H9 (cell line): Measurements from ENCODE around the gene ACOT7. TPM values are rescaled to one million over a fixed set of nuclear protein-coding genes. Genes with fewer than 3 reads are reported as not detected.

Source experiments
- DNase-seq: peaks from one replicate; pipeline ENCODE4 v3.0.0-alpha.2; 2017
- H2AFZ ChIP-seq: one replicate; pipeline ENCODE4 v1.6.1; 2013; ENCODE audit warnings: mild to moderate bottlenecking, low read length, control low read depth, moderate library complexity
- H2AK5ac ChIP-seq: 2 replicates; pipeline ENCODE4 v1.6.1; 2013; ENCODE audit warnings: low read length, control low read depth, mixed read lengths; ENCODE audit not compliant: insufficient read length
- H2BK120ac ChIP-seq: one replicate; pipeline ENCODE4 v1.6.1; 2013; ENCODE audit warnings: low read depth, mild to moderate bottlenecking, low read length, control low read depth, inconsistent platforms; ENCODE audit not compliant: poor library complexity, severe bottlenecking
- H2BK12ac ChIP-seq: 2 replicates; pipeline ENCODE4 v1.6.1; 2013; ENCODE audit warnings: low read length, control low read depth, mixed read lengths, low read depth; ENCODE audit not compliant: insufficient read length
- H2BK15ac ChIP-seq: 2 replicates; pipeline ENCODE4 v1.6.1; 2013; ENCODE audit warnings: low read depth, low read length, control low read depth
- H2BK20ac ChIP-seq: one replicate; pipeline ENCODE4 v1.6.1; 2013; ENCODE audit warnings: low read depth, mild to moderate bottlenecking, low read length, control low read depth, inconsistent platforms; ENCODE audit not compliant: poor library complexity, severe bottlenecking
- H2BK5ac ChIP-seq: 2 replicates; pipeline ENCODE4 v1.6.1; 2013; ENCODE audit warnings: low read length, control low read depth, mixed read lengths; ENCODE audit not compliant: insufficient read length
- H3K14ac ChIP-seq: 2 replicates; pipeline ENCODE4 v1.6.1; 2013; ENCODE audit warnings: low read length, control low read depth; ENCODE audit not compliant: insufficient read depth
- H3K18ac ChIP-seq: 2 replicates; pipeline ENCODE4 v1.6.1; 2013; ENCODE audit warnings: low read depth, mild to moderate bottlenecking, mixed read lengths, low read length, control low read depth; ENCODE audit not compliant: insufficient read length
- H3K23ac ChIP-seq: 2 replicates; pipeline ENCODE4 v1.6.1; 2013; ENCODE audit warnings: low read length, control low read depth, mixed read lengths, low read depth; ENCODE audit not compliant: insufficient read length
- H3K23me2 ChIP-seq: 2 replicates; pipeline ENCODE4 v1.6.1; 2013; ENCODE audit warnings: low read depth, mild to moderate bottlenecking, mixed read lengths, low read length, control low read depth; ENCODE audit not compliant: insufficient read length, poor library complexity, severe bottlenecking
- H3K27ac ChIP-seq: 2 replicates; pipeline ENCODE4 v1.5.1; 2013; ENCODE audit warnings: low read length, control low read depth, mixed read lengths, low read depth; ENCODE audit not compliant: insufficient read length
- H3K27me3 ChIP-seq: 2 replicates; pipeline ENCODE4 v1.6.1; 2013; ENCODE audit warnings: low read length, control low read depth, inconsistent platforms; ENCODE audit not compliant: insufficient read depth
- H3K4ac ChIP-seq: 2 replicates; pipeline ENCODE4 v1.6.1; 2013; ENCODE audit warnings: low read depth, mild to moderate bottlenecking, control low read depth, inconsistent platforms, low read length, moderate library complexity
- H3K4me1 ChIP-seq: 2 replicates; pipeline ENCODE4 v1.6.1; 2013; ENCODE audit warnings: low read length, control low read depth, inconsistent platforms; ENCODE audit not compliant: insufficient read depth
- H3K4me2 ChIP-seq: 2 replicates; pipeline ENCODE4 v1.6.1; 2013; ENCODE audit warnings: low read length, control low read depth, mixed read lengths; ENCODE audit not compliant: insufficient read length, insufficient read depth
- H3K56ac ChIP-seq: 2 replicates; pipeline ENCODE4 v1.6.1; 2013; ENCODE audit warnings: low read depth, mild to moderate bottlenecking, mixed read lengths, low read length, control low read depth; ENCODE audit not compliant: insufficient read length
- H3K79me1 ChIP-seq: 2 replicates; pipeline ENCODE4 v1.6.1; 2013; ENCODE audit warnings: low read depth, mild to moderate bottlenecking, moderate library complexity, low read length, control low read depth, inconsistent platforms; ENCODE audit not compliant: insufficient read depth, poor library complexity, severe bottlenecking
- H3K79me2 ChIP-seq: 2 replicates; pipeline ENCODE4 v1.6.1; 2013; ENCODE audit warnings: low read length, control low read depth, inconsistent platforms; ENCODE audit not compliant: insufficient read depth
- H3K9ac ChIP-seq: 2 replicates; pipeline ENCODE4 v1.6.1; 2013; ENCODE audit warnings: low read length, control low read depth, mixed read lengths; ENCODE audit not compliant: insufficient read length; ENCODE audit errors: extremely low read depth
- H3K9me3 ChIP-seq: one replicate; pipeline ENCODE4 v1.6.1; 2013; ENCODE audit warnings: low read depth, low read length, inconsistent platforms; ENCODE audit not compliant: control insufficient read depth
- H3T11ph ChIP-seq: one replicate; pipeline ENCODE4 v1.6.1; 2013; ENCODE audit warnings: mild to moderate bottlenecking, low read length, control low read depth, inconsistent platforms
- H4K20me1 ChIP-seq: one replicate; pipeline ENCODE4 v1.6.1; 2013; ENCODE audit not compliant: control insufficient read depth, insufficient read length, insufficient read depth
- H4K5ac ChIP-seq: 2 replicates; pipeline ENCODE4 v1.6.1; 2013; ENCODE audit warnings: low read depth, mild to moderate bottlenecking, mixed read lengths, low read length, control low read depth; ENCODE audit not compliant: insufficient read length
- H4K8ac ChIP-seq: replicated peaks from 2 replicates; pipeline ENCODE4 v1.6.1; 2013; ENCODE audit warnings: low read length, control low read depth, mixed read lengths, low read depth; ENCODE audit not compliant: insufficient read length
- H4K91ac ChIP-seq: 2 replicates; pipeline ENCODE4 v1.6.1; 2013; ENCODE audit warnings: low read depth, mild to moderate bottlenecking, moderate library complexity, mixed read lengths, low read length, control low read depth; ENCODE audit not compliant: insufficient read length
- H3K27ac Mint-ChIP-seq, 3 experiments: 2 replicates in 2 of 3; 3 replicates in 1 of 3; pipeline ENCODE4 v1.8.0; 2020 to 2021; ENCODE audit warnings: mixed read lengths in 3 of 3, mild to moderate bottlenecking in 1 of 3, moderate library complexity in 1 of 3
- H3K27me3 Mint-ChIP-seq: 2 replicates; pipeline ENCODE4 v1.8.0; 2021; ENCODE audit warnings: low read depth, mild to moderate bottlenecking, moderate library complexity, mixed read lengths
- H3K36me3 Mint-ChIP-seq, 3 experiments: 2 replicates in 2 of 3; 3 replicates in 1 of 3; pipeline ENCODE4 v1.8.0; 2020 to 2021; ENCODE audit warnings: low read depth in 3 of 3, mixed read lengths in 3 of 3; ENCODE audit not compliant: insufficient read depth in 1 of 3
- H3K4me1 Mint-ChIP-seq, 2 experiments: 2 replicates each; pipeline ENCODE4 v1.8.0; 2020; ENCODE audit warnings: mixed read lengths in 2 of 2
- H3K4me3 Mint-ChIP-seq, 2 experiments: 2 replicates in 1 of 2; 3 replicates in 1 of 2; pipeline ENCODE4 v1.8.0; 2020 to 2021; ENCODE audit warnings: mild to moderate bottlenecking in 2 of 2, mixed read lengths in 2 of 2, moderate library complexity in 1 of 2
- H3K9me3 Mint-ChIP-seq, 2 experiments: 2 replicates in 1 of 2; 3 replicates in 1 of 2; pipeline ENCODE4 v1.8.0; 2020; ENCODE audit warnings: mild to moderate bottlenecking in 2 of 2, mixed read lengths in 2 of 2, moderate library complexity in 1 of 2
- whole genome bisulfite sequencing: extraction: QIAGEN DNeasy Blood & Tissue Kit; methylation state at CpG from one replicate; pipeline ENCODE4 v1.1.7; 2013; ENCODE audit warnings: missing lambda C conversion rate, low lambda C conversion rate, mixed read lengths; ENCODE audit not compliant: insufficient read length; ENCODE audit errors: extremely low coverage; 5-methylcytosine and 5-hydroxymethylcytosine counted together
- total RNA-seq: library from RNA; stranded (reverse); gene quantifications from 2 replicates; pipeline ENCODE4 v1.2.1, GENCODE V29; 2021
- TF ChIP-seq, protein P1 (sequence below): fragments of 200-600 bp; sonication (generic); conservative IDR thresholded peaks from 3 replicates; pipeline ENCODE4 v1.8.0; 2021; ENCODE audit warnings: antibody characterized with exemption, mild to moderate bottlenecking

The ACOT7 gene
- total RNA-seq, 1 experiment from 2014 or later: 87.4 TPM

DNA sequence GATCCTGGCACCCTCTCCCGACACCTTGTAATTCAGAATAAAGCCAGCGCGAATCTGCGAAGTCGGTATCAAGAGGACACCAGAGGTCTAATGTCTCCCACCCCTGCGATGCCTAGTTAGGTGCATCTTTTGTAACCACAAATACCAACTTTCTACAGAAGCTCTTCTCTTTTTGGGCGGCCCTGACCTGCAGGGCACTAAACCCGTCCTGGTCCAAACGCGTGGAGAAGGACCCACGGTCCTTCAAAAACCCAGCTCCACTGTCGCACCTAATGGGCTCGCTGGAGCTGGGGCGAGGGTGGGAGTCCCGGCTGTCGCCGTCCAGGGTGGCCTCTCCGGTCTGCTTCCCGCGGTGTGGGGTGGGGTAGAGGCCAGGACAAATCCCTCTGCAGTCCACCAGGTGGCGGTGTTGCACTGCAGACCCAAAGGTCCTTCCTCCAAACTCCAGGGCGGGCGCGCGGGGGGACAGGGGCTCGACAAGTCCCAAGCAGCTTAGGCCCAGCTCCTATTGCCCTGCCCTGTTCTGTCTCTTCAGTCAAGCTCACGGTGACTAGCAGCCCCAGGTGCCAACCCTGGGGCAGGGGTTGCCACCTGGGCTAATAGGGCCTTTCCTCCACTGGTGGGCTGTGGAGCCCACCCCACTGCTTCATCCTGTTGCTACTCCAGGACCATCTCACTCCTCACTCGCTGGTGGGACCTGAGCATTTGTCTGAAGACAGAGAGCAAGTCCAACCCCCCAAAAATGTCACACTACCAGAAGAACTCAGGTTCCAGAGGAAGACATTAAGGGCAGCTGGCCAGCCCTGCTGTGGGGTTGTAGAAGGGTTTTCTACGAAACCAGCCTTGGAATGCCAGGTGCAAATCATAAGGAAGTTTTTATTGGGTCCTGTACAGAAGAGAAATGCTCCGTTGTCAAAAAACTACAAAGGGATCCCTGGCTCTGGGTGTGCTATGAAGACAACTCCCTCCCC is 146.8 kb downstream of the ACOT7 start:
- H3T11ph ChIP-seq: no peak overlapping the region
- H3K18ac ChIP-seq: no peak overlapping the region
- peak overlapping the region; percentile 48 for H3K4me2 ChIP-seq
- H2BK12ac ChIP-seq: no peak overlapping the region
- H3K9me3 ChIP-seq: no peaks in the 10 kb centered on the region
- H3K27ac ChIP-seq: no peak overlapping the region
- no peak overlapping the region for H2BK5ac ChIP-seq
- no peaks in the 10 kb centered on the region for H3K79me2 ChIP-seq
- WGBS: no CpG with 5 or more reads among the region's 30 CpGs
- no peak overlapping the region for H3K23ac ChIP-seq
- H3K27ac Mint-ChIP-seq: peak overlapping the region in 1 of 3 experiments; percentile 76; a peak in 2 of 7 replicates
- H3K14ac ChIP-seq: no peak overlapping the region
- H2BK20ac ChIP-seq: no peak overlapping the region
- no peak overlapping the region for H4K91ac ChIP-seq
- no peaks in the 10 kb centered on the region for H4K20me1 ChIP-seq
- peak; percentile 94 for DNase-seq
- H2AK5ac ChIP-seq: no peak overlapping the region
- no peaks in the 10 kb centered on the region for H3K36me3 Mint-ChIP-seq
- no peak overlapping the region for H3K9ac ChIP-seq
- no peak overlapping the region for H2BK15ac ChIP-seq
- H2AFZ ChIP-seq: no peak overlapping the region
- no peak overlapping the region for H3K56ac ChIP-seq
- H4K8ac ChIP-seq: no peak overlapping the region
- H3K4ac ChIP-seq: no peak overlapping the region
- H3K9me3 Mint-ChIP-seq: no peaks in the 10 kb centered on the region
- H4K5ac ChIP-seq: no peak overlapping the region
- peaks cover 23% of the 10 kb centered on the region for H3K23me2 ChIP-seq
- no peak overlapping the region for H2BK120ac ChIP-seq
- H3K27me3 Mint-ChIP-seq: peaks cover 53% of the 10 kb centered on the region
- H3K4me1 ChIP-seq: peaks cover 2% of the 10 kb centered on the region; the same call in 1 of the 2 replicates
- TF ChIP-seq, protein P1, sequence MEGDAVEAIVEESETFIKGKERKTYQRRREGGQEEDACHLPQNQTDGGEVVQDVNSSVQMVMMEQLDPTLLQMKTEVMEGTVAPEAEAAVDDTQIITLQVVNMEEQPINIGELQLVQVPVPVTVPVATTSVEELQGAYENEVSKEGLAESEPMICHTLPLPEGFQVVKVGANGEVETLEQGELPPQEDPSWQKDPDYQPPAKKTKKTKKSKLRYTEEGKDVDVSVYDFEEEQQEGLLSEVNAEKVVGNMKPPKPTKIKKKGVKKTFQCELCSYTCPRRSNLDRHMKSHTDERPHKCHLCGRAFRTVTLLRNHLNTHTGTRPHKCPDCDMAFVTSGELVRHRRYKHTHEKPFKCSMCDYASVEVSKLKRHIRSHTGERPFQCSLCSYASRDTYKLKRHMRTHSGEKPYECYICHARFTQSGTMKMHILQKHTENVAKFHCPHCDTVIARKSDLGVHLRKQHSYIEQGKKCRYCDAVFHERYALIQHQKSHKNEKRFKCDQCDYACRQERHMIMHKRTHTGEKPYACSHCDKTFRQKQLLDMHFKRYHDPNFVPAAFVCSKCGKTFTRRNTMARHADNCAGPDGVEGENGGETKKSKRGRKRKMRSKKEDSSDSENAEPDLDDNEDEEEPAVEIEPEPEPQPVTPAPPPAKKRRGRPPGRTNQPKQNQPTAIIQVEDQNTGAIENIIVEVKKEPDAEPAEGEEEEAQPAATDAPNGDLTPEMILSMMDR: peak; percentile 94
- H3K79me1 ChIP-seq: no peaks in the 10 kb centered on the region
- peaks cover 26 to 27% of the 10 kb centered on the region in 2 experiments for H3K4me1 Mint-ChIP-seq
- peak overlapping the region; percentile 78 to 83 for H3K4me3 Mint-ChIP-seq
- peaks cover 18% of the 10 kb centered on the region; the same call in 1 of the 2 replicates for H3K27me3 ChIP-seq
